SK-N-SH treated with all-trans-retinoic acid at 6 μM for 48 hours (cell line): ENCODE data around the gene KCNK10.

Source experiments
- ATAC-seq: fragments of 200-7000 bp; cut with Tn5 transposase; 3 replicates; pipeline ENCODE4 v1.9.1; 2020; ENCODE audit warnings: mild to moderate bottlenecking, moderate library complexity
- BACH2 ChIP-seq: fragments of 250-450 bp; sonication (Bioruptor Pico); IDR thresholded peaks from 2 replicates; pipeline ENCODE4 v1.9.0; 2021; ENCODE audit warnings: mild to moderate bottlenecking, borderline replicate concordance
- ESRRG ChIP-seq: fragments of 250-450 bp; sonication (Bioruptor Pico); IDR thresholded peaks from 2 replicates; pipeline ENCODE4 v1.6.1; 2021; ENCODE audit warnings: mild to moderate bottlenecking
- GLIS3 ChIP-seq: fragments of 250-450 bp; sonication (Bioruptor Pico); IDR thresholded peaks from 2 replicates; pipeline ENCODE4 v1.5.0; 2020; ENCODE audit warnings: mild to moderate bottlenecking, moderate library complexity
- ISL1 ChIP-seq: fragments of 250-450 bp; sonication (Bioruptor Pico); IDR thresholded peaks from 2 replicates; pipeline ENCODE4 v2.1.2; 2022; ENCODE audit warnings: mild to moderate bottlenecking, moderate library complexity
- OSR1 ChIP-seq: fragments of 250-450 bp; sonication (Bioruptor Pico); IDR thresholded peaks from 2 replicates; pipeline ENCODE4 v1.8.0; 2022; ENCODE audit warnings: moderate library complexity, mild to moderate bottlenecking, inconsistent platforms
- PPARA ChIP-seq: fragments of 250-450 bp; sonication (Bioruptor Pico); IDR thresholded peaks from 2 replicates; pipeline ENCODE4 v1.5.0; 2020; ENCODE audit warnings: mild to moderate bottlenecking, borderline replicate concordance
- RARB ChIP-seq: fragments of 250-450 bp; sonication (Bioruptor Pico); IDR thresholded peaks from 2 replicates; pipeline ENCODE4 v1.8.0; 2021; ENCODE audit warnings: mild to moderate bottlenecking, moderate library complexity
- SNAI2 ChIP-seq: fragments of 250-450 bp; sonication (Bioruptor Pico); IDR thresholded peaks from 2 replicates; pipeline ENCODE4 v1.5.0; 2020; ENCODE audit warnings: mild to moderate bottlenecking, moderate library complexity
- TCF4 ChIP-seq: fragments of 250-450 bp; sonication (Bioruptor Pico); IDR thresholded peaks from 2 replicates; pipeline ENCODE4 v1.8.0; 2021; ENCODE audit warnings: mild to moderate bottlenecking, moderate library complexity, borderline replicate concordance
- TOX ChIP-seq: fragments of 250-450 bp; sonication (Bioruptor Pico); IDR thresholded peaks from 2 replicates; pipeline ENCODE4 v1.8.0; 2021; ENCODE audit warnings: mild to moderate bottlenecking, moderate library complexity, borderline replicate concordance
- ZC3H10 ChIP-seq: fragments of 250-450 bp; sonication (Bioruptor Pico); IDR thresholded peaks from 2 replicates; pipeline ENCODE4 v1.5.1; 2021; ENCODE audit warnings: mild to moderate bottlenecking, moderate library complexity
- ZFP3 ChIP-seq: fragments of 250-450 bp; sonication (Bioruptor Pico); IDR thresholded peaks from 2 replicates; pipeline ENCODE4 v1.5.0; 2020; ENCODE audit warnings: mild to moderate bottlenecking, moderate library complexity
- ZFP30 ChIP-seq: fragments of 450-650 bp; formaldehyde crosslinking; IDR thresholded peaks from 2 replicates; pipeline ENCODE4 v1.5.0; 2022; ENCODE audit warnings: mild to moderate bottlenecking, moderate library complexity
- ZNF70 ChIP-seq: fragments of 450-650 bp; formaldehyde crosslinking; IDR thresholded peaks from 2 replicates; pipeline ENCODE4 v1.5.0; 2020; ENCODE audit warnings: mild to moderate bottlenecking, moderate library complexity
- ZNF8 ChIP-seq: fragments of 450-650 bp; formaldehyde crosslinking; IDR thresholded peaks from 2 replicates; pipeline ENCODE4 v1.5.0; 2020; ENCODE audit warnings: mild to moderate bottlenecking, moderate library complexity
- TF ChIP-seq, protein P1 (sequence below): fragments of 250-450 bp; sonication (Bioruptor Pico); IDR thresholded peaks from 2 replicates; pipeline ENCODE4 v1.8.0; 2020; ENCODE audit warnings: mild to moderate bottlenecking, moderate library complexity, borderline replicate concordance
- TF ChIP-seq, protein P2 (sequence below): fragments of 250-450 bp; sonication (Bioruptor Pico); IDR thresholded peaks from 2 replicates; pipeline ENCODE4 v1.5.1; 2020; ENCODE audit warnings: low read depth, mild to moderate bottlenecking, moderate library complexity
- TF ChIP-seq, protein P3 (sequence below): fragments of 250-450 bp; sonication (Bioruptor Pico); IDR thresholded peaks from 2 replicates; pipeline ENCODE4 v1.8.0; 2021; ENCODE audit warnings: low read depth, mild to moderate bottlenecking, moderate library complexity, borderline replicate concordance
- TF ChIP-seq, protein P4 (sequence below): fragments of 250-450 bp; sonication (Bioruptor Pico); IDR thresholded peaks from 2 replicates; pipeline ENCODE4 v1.5.0; 2020; ENCODE audit warnings: mild to moderate bottlenecking, moderate library complexity
- TF ChIP-seq, protein P5 (sequence below): fragments of 250-450 bp; sonication (Bioruptor Pico); IDR thresholded peaks from 2 replicates; pipeline ENCODE4 v1.5.1; 2021; ENCODE audit warnings: mild to moderate bottlenecking, moderate library complexity

KCNK10 gene

DNA sequence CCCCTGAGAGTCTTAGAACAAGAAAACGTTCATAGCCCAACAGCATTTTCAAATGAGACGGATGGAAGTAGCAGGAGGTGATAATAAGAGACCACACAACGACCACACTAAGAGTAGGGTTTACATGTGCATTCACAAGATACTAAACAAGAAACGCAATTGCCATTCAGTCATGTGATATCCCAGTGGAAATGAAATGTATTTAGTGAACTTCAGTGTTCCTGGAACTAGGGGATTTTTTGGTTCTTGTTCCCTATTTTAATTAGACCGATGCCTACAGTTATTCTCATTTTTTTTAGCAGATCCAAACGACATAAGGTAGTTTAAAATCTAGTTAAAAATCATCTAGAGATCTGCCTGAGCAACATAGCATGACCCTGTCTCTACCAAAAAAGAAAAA, 168.1 kb downstream of the KCNK10 start:
- ATAC-seq: no peak
- TF ChIP-seq SNAI2 (CRISPR knock-in tag): no peak
- no peak for TF ChIP-seq ZNF8 (CRISPR knock-in tag)
- no peak for TF ChIP-seq ESRRG (CRISPR knock-in tag)

DNA sequence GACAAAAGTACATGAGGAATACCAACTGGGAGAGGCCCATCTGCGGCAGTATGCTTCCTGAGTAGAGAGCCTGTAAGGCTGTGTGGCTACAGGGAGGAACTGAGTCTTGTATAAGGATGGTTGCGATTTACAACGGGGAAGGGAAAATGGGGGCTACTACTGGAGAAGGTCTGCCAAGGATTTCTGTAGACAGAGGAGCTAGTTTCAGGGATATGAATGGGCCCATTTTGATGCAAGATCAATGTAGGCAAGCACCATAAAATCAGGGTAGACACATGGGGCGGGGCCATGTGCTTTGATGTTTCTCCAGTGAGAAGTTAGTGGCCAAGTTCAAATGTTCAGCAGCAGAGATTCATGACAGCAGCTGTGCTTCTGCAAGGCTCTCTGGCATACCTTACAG, 168.7 kb downstream of the KCNK10 start:
- TF ChIP-seq PPARA (CRISPR knock-in tag): no peak
- ATAC-seq: no peak

DNA sequence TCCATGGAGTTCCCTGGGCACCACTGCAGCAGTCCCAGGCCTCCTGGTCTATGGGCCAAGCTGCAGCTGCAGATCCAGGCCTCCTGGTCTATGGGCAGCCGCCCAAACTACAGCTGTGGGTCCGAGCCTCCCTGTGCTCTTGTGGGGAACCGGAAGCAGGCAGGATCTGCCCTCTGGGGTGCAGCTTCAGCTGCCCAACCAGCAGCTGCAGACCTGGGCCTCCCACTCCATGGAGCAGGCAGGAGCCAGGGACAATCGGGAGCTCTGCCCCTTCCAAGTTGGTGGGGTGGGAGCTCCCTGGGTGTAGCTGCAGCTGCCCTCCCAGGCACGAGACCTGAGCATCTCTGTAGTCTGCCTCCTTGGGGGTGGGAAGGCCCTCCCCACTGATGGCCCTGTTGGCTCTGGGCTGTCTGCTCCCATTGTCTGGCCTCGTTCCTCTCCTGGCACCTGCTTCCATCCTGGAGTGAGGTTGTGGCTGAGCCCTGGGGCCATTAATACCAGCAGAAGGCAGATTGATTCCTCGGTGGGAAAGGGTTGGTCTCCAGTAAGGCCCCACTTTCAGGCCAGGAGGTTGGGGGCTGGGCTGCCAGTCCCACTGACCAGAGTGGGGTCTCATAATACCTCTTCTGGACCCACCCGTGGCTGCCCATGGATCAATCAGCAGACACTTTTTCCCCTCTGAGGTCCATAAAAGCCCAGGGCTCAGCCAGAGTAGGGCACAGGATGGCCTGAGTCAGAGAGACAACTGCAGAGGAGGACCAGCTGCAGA, 176.0 kb downstream of the KCNK10 start:
- no peak for ATAC-seq
- TF ChIP-seq ESRRG (CRISPR knock-in tag) (no peak), ZC3H10 (CRISPR knock-in tag) (no peak), RARB (CRISPR knock-in tag) (no peak), ZFP30 (CRISPR knock-in tag) (no peak), ZNF70 (no peak)
- TF ChIP-seq, protein P1, sequence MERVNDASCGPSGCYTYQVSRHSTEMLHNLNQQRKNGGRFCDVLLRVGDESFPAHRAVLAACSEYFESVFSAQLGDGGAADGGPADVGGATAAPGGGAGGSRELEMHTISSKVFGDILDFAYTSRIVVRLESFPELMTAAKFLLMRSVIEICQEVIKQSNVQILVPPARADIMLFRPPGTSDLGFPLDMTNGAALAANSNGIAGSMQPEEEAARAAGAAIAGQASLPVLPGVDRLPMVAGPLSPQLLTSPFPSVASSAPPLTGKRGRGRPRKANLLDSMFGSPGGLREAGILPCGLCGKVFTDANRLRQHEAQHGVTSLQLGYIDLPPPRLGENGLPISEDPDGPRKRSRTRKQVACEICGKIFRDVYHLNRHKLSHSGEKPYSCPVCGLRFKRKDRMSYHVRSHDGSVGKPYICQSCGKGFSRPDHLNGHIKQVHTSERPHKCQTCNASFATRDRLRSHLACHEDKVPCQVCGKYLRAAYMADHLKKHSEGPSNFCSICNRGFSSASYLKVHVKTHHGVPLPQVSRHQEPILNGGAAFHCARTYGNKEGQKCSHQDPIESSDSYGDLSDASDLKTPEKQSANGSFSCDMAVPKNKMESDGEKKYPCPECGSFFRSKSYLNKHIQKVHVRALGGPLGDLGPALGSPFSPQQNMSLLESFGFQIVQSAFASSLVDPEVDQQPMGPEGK (CRISPR knock-in tag): no peak
- TF ChIP-seq, protein P2, sequence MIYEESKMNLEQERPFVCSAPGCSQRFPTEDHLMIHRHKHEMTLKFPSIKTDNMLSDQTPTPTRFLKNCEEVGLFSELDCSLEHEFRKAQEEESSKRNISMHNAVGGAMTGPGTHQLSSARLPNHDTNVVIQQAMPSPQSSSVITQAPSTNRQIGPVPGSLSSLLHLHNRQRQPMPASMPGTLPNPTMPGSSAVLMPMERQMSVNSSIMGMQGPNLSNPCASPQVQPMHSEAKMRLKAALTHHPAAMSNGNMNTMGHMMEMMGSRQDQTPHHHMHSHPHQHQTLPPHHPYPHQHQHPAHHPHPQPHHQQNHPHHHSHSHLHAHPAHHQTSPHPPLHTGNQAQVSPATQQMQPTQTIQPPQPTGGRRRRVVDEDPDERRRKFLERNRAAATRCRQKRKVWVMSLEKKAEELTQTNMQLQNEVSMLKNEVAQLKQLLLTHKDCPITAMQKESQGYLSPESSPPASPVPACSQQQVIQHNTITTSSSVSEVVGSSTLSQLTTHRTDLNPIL: no peak
- TF ChIP-seq, protein P3, sequence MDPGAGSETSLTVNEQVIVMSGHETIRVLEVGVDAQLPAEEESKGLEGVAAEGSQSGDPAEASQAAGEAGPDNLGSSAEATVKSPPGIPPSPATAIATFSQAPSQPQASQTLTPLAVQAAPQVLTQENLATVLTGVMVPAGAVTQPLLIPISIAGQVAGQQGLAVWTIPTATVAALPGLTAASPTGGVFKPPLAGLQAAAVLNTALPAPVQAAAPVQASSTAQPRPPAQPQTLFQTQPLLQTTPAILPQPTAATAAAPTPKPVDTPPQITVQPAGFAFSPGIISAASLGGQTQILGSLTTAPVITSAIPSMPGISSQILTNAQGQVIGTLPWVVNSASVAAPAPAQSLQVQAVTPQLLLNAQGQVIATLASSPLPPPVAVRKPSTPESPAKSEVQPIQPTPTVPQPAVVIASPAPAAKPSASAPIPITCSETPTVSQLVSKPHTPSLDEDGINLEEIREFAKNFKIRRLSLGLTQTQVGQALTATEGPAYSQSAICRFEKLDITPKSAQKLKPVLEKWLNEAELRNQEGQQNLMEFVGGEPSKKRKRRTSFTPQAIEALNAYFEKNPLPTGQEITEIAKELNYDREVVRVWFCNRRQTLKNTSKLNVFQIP (CRISPR knock-in tag): no peak

DNA sequence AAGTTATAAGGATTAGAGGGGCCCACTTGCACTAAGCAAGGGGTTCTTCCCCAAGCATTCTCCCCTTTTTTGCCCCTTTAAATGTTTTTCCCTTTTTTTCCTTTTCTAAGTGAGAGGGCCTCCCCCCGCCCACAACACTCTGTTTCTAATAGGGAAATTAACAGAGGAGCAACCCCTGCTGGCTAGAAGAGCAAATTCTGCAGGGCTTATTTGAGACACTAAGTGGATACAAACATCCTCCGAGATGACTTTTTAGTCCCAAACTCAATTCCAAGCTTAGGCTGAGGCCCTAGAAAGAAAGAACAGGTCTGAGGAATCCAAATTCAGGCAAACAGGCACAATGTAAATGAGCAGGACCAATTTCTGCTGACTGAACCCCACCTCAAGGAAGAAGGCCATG, 179.3 kb downstream of the KCNK10 start:
- TF ChIP-seq BACH2 (CRISPR knock-in tag): no peak
- TF ChIP-seq, all 23 proteins: peak for 0
- no peak for ATAC-seq

DNA sequence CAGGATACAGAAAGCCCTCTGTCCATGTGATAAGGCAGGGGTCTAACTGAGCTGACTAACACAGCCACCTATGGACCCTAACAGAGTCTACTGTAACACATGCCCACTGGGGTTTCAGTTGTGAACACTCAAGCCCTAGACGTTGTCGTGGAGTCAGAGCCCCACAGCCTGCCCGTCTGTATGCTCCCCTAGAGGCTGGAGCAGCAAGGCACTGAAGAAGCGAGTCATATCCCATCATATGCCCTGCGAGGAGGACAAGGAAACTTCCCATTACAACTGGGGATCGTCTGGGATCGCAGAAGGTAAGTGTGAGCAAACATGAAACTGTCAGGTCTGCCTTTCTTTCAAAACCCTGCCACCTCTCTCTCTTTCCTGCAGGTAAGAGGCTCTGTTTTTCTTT, 180.1 kb downstream of the KCNK10 start:
- ATAC-seq: no peak
- TF ChIP-seq ZFP3 (CRISPR knock-in tag) (no peak), ISL1 (CRISPR knock-in tag) (no peak), TCF4 (CRISPR knock-in tag) (no peak), OSR1 (CRISPR knock-in tag) (no peak), TOX (no peak), GLIS3 (CRISPR knock-in tag) (no peak), RARB (CRISPR knock-in tag) (no peak), ZC3H10 (CRISPR knock-in tag) (no peak)
- TF ChIP-seq, protein P3 (CRISPR knock-in tag): no peak
- TF ChIP-seq, protein P4, sequence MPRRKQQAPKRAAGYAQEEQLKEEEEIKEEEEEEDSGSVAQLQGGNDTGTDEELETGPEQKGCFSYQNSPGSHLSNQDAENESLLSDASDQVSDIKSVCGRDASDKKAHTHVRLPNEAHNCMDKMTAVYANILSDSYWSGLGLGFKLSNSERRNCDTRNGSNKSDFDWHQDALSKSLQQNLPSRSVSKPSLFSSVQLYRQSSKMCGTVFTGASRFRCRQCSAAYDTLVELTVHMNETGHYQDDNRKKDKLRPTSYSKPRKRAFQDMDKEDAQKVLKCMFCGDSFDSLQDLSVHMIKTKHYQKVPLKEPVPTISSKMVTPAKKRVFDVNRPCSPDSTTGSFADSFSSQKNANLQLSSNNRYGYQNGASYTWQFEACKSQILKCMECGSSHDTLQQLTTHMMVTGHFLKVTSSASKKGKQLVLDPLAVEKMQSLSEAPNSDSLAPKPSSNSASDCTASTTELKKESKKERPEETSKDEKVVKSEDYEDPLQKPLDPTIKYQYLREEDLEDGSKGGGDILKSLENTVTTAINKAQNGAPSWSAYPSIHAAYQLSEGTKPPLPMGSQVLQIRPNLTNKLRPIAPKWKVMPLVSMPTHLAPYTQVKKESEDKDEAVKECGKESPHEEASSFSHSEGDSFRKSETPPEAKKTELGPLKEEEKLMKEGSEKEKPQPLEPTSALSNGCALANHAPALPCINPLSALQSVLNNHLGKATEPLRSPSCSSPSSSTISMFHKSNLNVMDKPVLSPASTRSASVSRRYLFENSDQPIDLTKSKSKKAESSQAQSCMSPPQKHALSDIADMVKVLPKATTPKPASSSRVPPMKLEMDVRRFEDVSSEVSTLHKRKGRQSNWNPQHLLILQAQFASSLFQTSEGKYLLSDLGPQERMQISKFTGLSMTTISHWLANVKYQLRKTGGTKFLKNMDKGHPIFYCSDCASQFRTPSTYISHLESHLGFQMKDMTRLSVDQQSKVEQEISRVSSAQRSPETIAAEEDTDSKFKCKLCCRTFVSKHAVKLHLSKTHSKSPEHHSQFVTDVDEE (CRISPR knock-in tag): no peak
- TF ChIP-seq, protein P1 (CRISPR knock-in tag): no peak
- TF ChIP-seq, protein P5, sequence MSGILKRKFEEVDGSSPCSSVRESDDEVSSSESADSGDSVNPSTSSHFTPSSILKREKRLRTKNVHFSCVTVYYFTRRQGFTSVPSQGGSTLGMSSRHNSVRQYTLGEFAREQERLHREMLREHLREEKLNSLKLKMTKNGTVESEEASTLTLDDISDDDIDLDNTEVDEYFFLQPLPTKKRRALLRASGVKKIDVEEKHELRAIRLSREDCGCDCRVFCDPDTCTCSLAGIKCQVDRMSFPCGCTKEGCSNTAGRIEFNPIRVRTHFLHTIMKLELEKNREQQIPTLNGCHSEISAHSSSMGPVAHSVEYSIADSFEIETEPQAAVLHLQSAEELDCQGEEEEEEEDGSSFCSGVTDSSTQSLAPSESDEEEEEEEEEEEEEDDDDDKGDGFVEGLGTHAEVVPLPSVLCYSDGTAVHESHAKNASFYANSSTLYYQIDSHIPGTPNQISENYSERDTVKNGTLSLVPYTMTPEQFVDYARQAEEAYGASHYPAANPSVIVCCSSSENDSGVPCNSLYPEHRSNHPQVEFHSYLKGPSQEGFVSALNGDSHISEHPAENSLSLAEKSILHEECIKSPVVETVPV (CRISPR knock-in tag): no peak
